HG03571 (cell line): ENCODE results near the gene APOC3.

Experiments used
- ATAC-seq: cut with Tn5 transposase; IDR thresholded peaks from one replicate; pipeline ENCODE4 v1.9.1; 2021; ENCODE audit not compliant: unreplicated experiment

The APOC3 gene

GRCh38 chr11:116843661-116844060 lies 14.0 kb downstream of the APOC3 start:
- ATAC-seq, result no peak

- ATAC-seq, result no peak
These were observed 15.0 kb downstream of the APOC3 start for GRCh38 chr11:116844722-116845121.

- ATAC-seq, result no peak
These were observed 17.9 kb downstream of the APOC3 start for GRCh38 chr11:116847612-116848011.

- ATAC-seq, result no peak
These were observed 19.4 kb downstream of the APOC3 start for GRCh38 chr11:116849060-116849459.

- ATAC-seq, result no peak
These were observed 19.8 kb downstream of the APOC3 start for GRCh38 chr11:116849486-116849885.

GRCh38 chr11:116851626-116852025 lies 21.9 kb downstream of the APOC3 start:
- no peak for ATAC-seq

- no peak for ATAC-seq
These were observed 22.7 kb downstream of the APOC3 start for GRCh38 chr11:116852261-116853031.

- ATAC-seq, result peak; percentile 95
These were observed 23.9 kb downstream of the APOC3 start for GRCh38 chr11:116853461-116854073.

- no peak for ATAC-seq
These were observed 25.7 kb downstream of the APOC3 start for GRCh38 chr11:116855413-116855812.

GRCh38 chr11:116856423-116856822 lies 26.7 kb downstream of the APOC3 start:
- no peak for ATAC-seq

GRCh38 chr11:116857316-116857715 lies 27.6 kb downstream of the APOC3 start:
- no peak for ATAC-seq

- no peak for ATAC-seq
These were observed 28.2 kb downstream of the APOC3 start for GRCh38 chr11:116857936-116858335.

- no peak for ATAC-seq
These were observed 29.5 kb downstream of the APOC3 start for GRCh38 chr11:116859175-116859574.

GRCh38 chr11:116860303-116860702 lies 30.6 kb downstream of the APOC3 start:
- no peak for ATAC-seq

GRCh38 chr11:116861539-116861938 lies 31.8 kb downstream of the APOC3 start:
- ATAC-seq, result no peak

- no peak for ATAC-seq
These were observed 32.5 kb downstream of the APOC3 start for GRCh38 chr11:116862185-116862584.

GRCh38 chr11:116862951-116863350 lies 33.2 kb downstream of the APOC3 start:
- no peak for ATAC-seq

- ATAC-seq, result no peak
These were observed 34.8 kb downstream of the APOC3 start for GRCh38 chr11:116864531-116864930.

- no peak for ATAC-seq
These were observed 36.0 kb downstream of the APOC3 start for GRCh38 chr11:116865696-116866095.

- ATAC-seq, result no peak
These were observed 37.2 kb downstream of the APOC3 start for GRCh38 chr11:116866804-116867455.

- no peak for ATAC-seq
These were observed 37.9 kb downstream of the APOC3 start for GRCh38 chr11:116867619-116868018.

GRCh38 chr11:116868066-116868465 lies 38.4 kb downstream of the APOC3 start:
- no peak for ATAC-seq
